H1 (cell line): ENCODE data around the gene P4HB. TPM values are rescaled to one million over a fixed set of nuclear protein-coding genes. Genes with fewer than 3 reads are reported as not detected.
A peak's percentile ranks its signal among the peaks of the same experiment; 100 is the strongest.

Experiments
- CTCF ChIA-PET: fragments of 300-600 bp; sonication (Branson Sonifier 250); formaldehyde crosslinking; loops from one replicate; lab custom pipeline; 2021; ENCODE audit not compliant: partially characterized antibody; lab: Charles Lee
- POLR2A ChIA-PET: fragments of 300-600 bp; sonication (Branson Sonifier 250); formaldehyde crosslinking; loops from one replicate; lab custom pipeline; 2021; ENCODE audit warnings: inconsistent platforms; ENCODE audit not compliant: partially characterized antibody; lab: Charles Lee
- DNase-seq, 2 experiments: peaks; one replicate each; pipeline versions ENCODE4 v3.0.0 to v3.0.0-alpha.2; 2010 to 2022; ENCODE audit warnings: low spot score in 2 of 2, low read depth in 1 of 2, mixed read lengths in 1 of 2
- FAIRE-seq: peaks from 2 replicates; lab custom pipeline; 2011; peaks lifted over from hg19 to GRCh38; lab: Jason Lieb, UNC
- H2AFZ ChIP-seq: 2 replicates; pipeline ENCODE4 v1.8.1; 2012; ENCODE audit warnings: low read length, inconsistent platforms
- H2AK5ac ChIP-seq: 2 replicates; pipeline ENCODE4 v1.6.1; 2013; ENCODE audit warnings: low read depth, low read length
- H2BK120ac ChIP-seq: replicated peaks from 2 replicates; pipeline ENCODE3; 2013; ENCODE audit warnings: low read depth, low read length, inconsistent platforms
- H2BK12ac ChIP-seq: 2 replicates; pipeline ENCODE4 v1.6.1; 2013; ENCODE audit warnings: low read depth, low read length
- H2BK15ac ChIP-seq: 2 replicates; pipeline ENCODE4 v1.6.1; 2013; ENCODE audit warnings: low read length
- H2BK20ac ChIP-seq: 2 replicates; pipeline ENCODE4 v1.6.1; 2013; ENCODE audit warnings: low read length
- H2BK5ac ChIP-seq: 2 replicates; pipeline ENCODE4 v1.6.1; 2013; ENCODE audit warnings: low read depth, low read length
- H3K14ac ChIP-seq: 2 replicates; pipeline ENCODE4 v1.6.1; 2013; ENCODE audit warnings: inconsistent platforms; ENCODE audit not compliant: insufficient read length
- H3K18ac ChIP-seq: 2 replicates; pipeline ENCODE4 v1.6.1; 2013; ENCODE audit warnings: low read length; ENCODE audit errors: extremely low read depth
- H3K23ac ChIP-seq: 2 replicates; pipeline ENCODE4 v1.6.1; 2013; ENCODE audit warnings: inconsistent platforms; ENCODE audit not compliant: insufficient read length
- H3K23me2 ChIP-seq: 2 replicates; pipeline ENCODE4 v1.6.1; 2013; ENCODE audit warnings: low read depth, low read length
- H3K27ac ChIP-seq: 2 replicates; pipeline ENCODE4 v1.6.1; 2011; ENCODE audit warnings: low read depth, low read length, inconsistent platforms
- H3K27me3 ChIP-seq, 4 experiments: replicated peaks in 1 of 4; 1 replicate in 1 of 4; 2 replicates in 3 of 4; pipeline versions ENCODE4 v1.6.1 to v1.8.1; 2011 to 2013; ENCODE audit warnings: low read length in 3 of 4, mild to moderate bottlenecking in 3 of 4, inconsistent platforms in 2 of 4, mixed read lengths in 2 of 4, moderate library complexity in 1 of 4; ENCODE audit not compliant: control insufficient read depth in 3 of 4, insufficient read depth in 3 of 4; ENCODE audit errors: extremely low read depth in 1 of 4
- H3K36me3 ChIP-seq, 4 experiments: 2 replicates each; pipeline versions ENCODE4 v1.6.1 to v1.8.1; 2011 to 2013; ENCODE audit warnings: mild to moderate bottlenecking in 4 of 4, low read length in 3 of 4, moderate library complexity in 2 of 4, control low read depth in 1 of 4, inconsistent platforms in 1 of 4; ENCODE audit not compliant: insufficient read depth in 4 of 4, control insufficient read depth in 2 of 4
- H3K4ac ChIP-seq: replicated peaks from 2 replicates; pipeline ENCODE3; 2013; ENCODE audit warnings: low read length, low read depth, mixed read lengths, inconsistent platforms; ENCODE audit not compliant: insufficient read length
- H3K4me1 ChIP-seq, 4 experiments: replicated peaks in 1 of 4; 1 replicate in 1 of 4; 2 replicates in 3 of 4; pipeline versions ENCODE4 v1.6.1 to v1.8.1; 2011 to 2013; ENCODE audit warnings: low read length in 3 of 4, inconsistent platforms in 2 of 4, mixed read lengths in 1 of 4; ENCODE audit not compliant: insufficient read depth in 4 of 4, control insufficient read depth in 3 of 4
- H3K4me2 ChIP-seq, 2 experiments: 2 replicates each; pipeline versions ENCODE4 v1.6.1 to v1.8.1; 2011 to 2013; ENCODE audit warnings: low read depth in 2 of 2, low read length in 2 of 2, control low read depth in 1 of 2, inconsistent platforms in 1 of 2, mild to moderate bottlenecking in 1 of 2; ENCODE audit not compliant: insufficient read depth in 1 of 2
- H3K4me3 ChIP-seq, 4 experiments: fragments of 200-600, 300-600 bp in 1 of 4; sonication (generic), shearing (Covaris generic), sonication (Bioruptor Twin) in 1 of 4; 2 replicates each; pipeline versions ENCODE4 v1.5.1 to v1.8.1; 2011 to 2016; ENCODE audit warnings: low read length in 4 of 4, low read depth in 3 of 4, control low read depth in 2 of 4, inconsistent platforms in 2 of 4, mild to moderate bottlenecking in 2 of 4, mixed read lengths in 1 of 4, moderate library complexity in 1 of 4; ENCODE audit not compliant: insufficient read depth in 2 of 4; ENCODE audit errors: extremely low read depth in 1 of 4
- H3K56ac ChIP-seq: replicated peaks from 2 replicates; pipeline ENCODE3; 2013; ENCODE audit warnings: low read depth, mild to moderate bottlenecking, mixed read lengths, low read length, inconsistent platforms; ENCODE audit not compliant: insufficient read length
- H3K79me1 ChIP-seq: 2 replicates; pipeline ENCODE4 v1.6.1; 2013; ENCODE audit warnings: low read depth, low read length, control low read depth
- H3K79me2 ChIP-seq, 2 experiments: 2 replicates each; pipeline versions ENCODE4 v1.6.1 to v1.8.1; 2012 to 2013; ENCODE audit warnings: low read length in 2 of 2, mild to moderate bottlenecking in 2 of 2, inconsistent platforms in 1 of 2; ENCODE audit not compliant: insufficient read depth in 2 of 2, control insufficient read depth in 1 of 2
- H3K9ac ChIP-seq, 4 experiments: replicated peaks in 1 of 4; 1 replicate in 1 of 4; 2 replicates in 3 of 4; pipeline versions ENCODE4 v1.6.1 to v1.8.1; 2011 to 2013; ENCODE audit warnings: low read depth in 3 of 4, low read length in 3 of 4, control low read depth in 2 of 4, mild to moderate bottlenecking in 2 of 4, moderate library complexity in 2 of 4, inconsistent platforms in 1 of 4; ENCODE audit errors: extremely low read depth in 1 of 4
- H3K9me3 ChIP-seq, 2 experiments: 2 replicates each; pipeline versions ENCODE4 v1.6.1 to v1.8.1; 2012 to 2013; ENCODE audit warnings: mild to moderate bottlenecking in 2 of 2, moderate library complexity in 2 of 2, control low read depth in 1 of 2, inconsistent platforms in 1 of 2, low read depth in 1 of 2, low read length in 1 of 2, mixed read lengths in 1 of 2; ENCODE audit not compliant: insufficient read depth in 2 of 2
- H4K20me1 ChIP-seq, 2 experiments: replicated peaks in 1 of 2; 2 replicates each; pipeline versions ENCODE3 to v1.8.1; 2011 to 2013; ENCODE audit warnings: inconsistent platforms in 2 of 2, low read length in 2 of 2, mild to moderate bottlenecking in 1 of 2; ENCODE audit not compliant: insufficient read depth in 2 of 2, control insufficient read depth in 1 of 2
- H4K5ac ChIP-seq: 2 replicates; pipeline ENCODE4 v1.6.1; 2013; ENCODE audit warnings: low read length, low read depth, mixed read lengths, inconsistent platforms; ENCODE audit not compliant: insufficient read length
- H4K8ac ChIP-seq: 2 replicates; pipeline ENCODE4 v1.8.0; 2013; ENCODE audit warnings: mild to moderate bottlenecking, moderate library complexity, low read length, inconsistent platforms; ENCODE audit not compliant: insufficient read depth; ENCODE audit errors: extremely low read depth
- H4K91ac ChIP-seq: replicated peaks from 2 replicates; pipeline ENCODE3; 2013; ENCODE audit warnings: low read length, mixed read lengths, inconsistent platforms; ENCODE audit not compliant: insufficient read length
- BRCA1 ChIP-seq: IDR thresholded peaks from 2 replicates; pipeline ENCODE4 v1.6.1; 2012; ENCODE audit warnings: low read depth, low read length, improper control_type of control experiment
- CREB1 ChIP-seq: IDR thresholded peaks from 2 replicates; pipeline ENCODE4 v1.6.1; 2012; ENCODE audit warnings: inconsistent platforms
- CTBP2 ChIP-seq: IDR thresholded peaks from 2 replicates; pipeline ENCODE4 v1.7.0; 2011; ENCODE audit warnings: borderline replicate concordance, mild to moderate bottlenecking, moderate library complexity, mixed read lengths, low read length; ENCODE audit not compliant: insufficient read depth, insufficient read length
- GABPA ChIP-seq: IDR thresholded peaks from 2 replicates; pipeline ENCODE4 v1.6.1; 2011; ENCODE audit warnings: mild to moderate bottlenecking, low read length, moderate library complexity, borderline replicate concordance; ENCODE audit not compliant: insufficient read depth
- HDAC2 ChIP-seq, 2 experiments: fragments of 300-600 bp in 1 of 2; sonication (generic) in 1 of 2; IDR thresholded peaks; 2 replicates each; pipeline ENCODE4 v1.6.1; 2011 to 2012; ENCODE audit warnings: low read depth in 2 of 2, low read length in 2 of 2, mild to moderate bottlenecking in 2 of 2, moderate library complexity in 2 of 2, borderline replicate concordance in 1 of 2, inconsistent platforms in 1 of 2
- POU5F1 ChIP-seq: IDR thresholded peaks from 2 replicates; pipeline ENCODE4 v1.6.1; 2011; ENCODE audit warnings: low read depth, mild to moderate bottlenecking, low read length, moderate library complexity
- RFX5 ChIP-seq: IDR thresholded peaks from 2 replicates; pipeline ENCODE4 v1.6.1; 2011; ENCODE audit warnings: low read depth, low read length, improper control_type of control experiment, borderline replicate concordance
- RXRA ChIP-seq: IDR thresholded peaks from 2 replicates; pipeline ENCODE4 v1.6.1; 2011; ENCODE audit warnings: low read depth, mild to moderate bottlenecking, low read length, moderate library complexity; ENCODE audit not compliant: insufficient read depth
- TAF7 ChIP-seq: optimal IDR thresholded peaks from 2 replicates; pipeline ENCODE3; 2011; ENCODE audit warnings: low read depth, mild to moderate bottlenecking, inconsistent platforms, low read length, moderate library complexity, borderline replicate concordance
- YY1 ChIP-seq: IDR thresholded peaks from 2 replicates; pipeline ENCODE4 v1.6.1; 2011; ENCODE audit warnings: low read depth, mild to moderate bottlenecking, low read length
- WGBS, 2 experiments: shearing (Covaris generic) in 1 of 2; methylation state at CpG; one replicate each; pipeline versions ENCODE4 v1.1.6 to v1.1.7; 2013 to 2015; ENCODE audit warnings: low lambda C conversion rate in 2 of 2, mixed read lengths in 2 of 2, inconsistent platforms in 1 of 2, low coverage in 1 of 2, missing lambda C conversion rate in 1 of 2; ENCODE audit not compliant: insufficient replicate concordance in 2 of 2, insufficient coverage in 1 of 2, insufficient read length in 1 of 2; ENCODE audit errors: extremely low coverage in 1 of 2, missing lambda C conversion rate in 1 of 2; 5-methylcytosine and 5-hydroxymethylcytosine counted together
- polyA plus RNA-seq, 7 experiments: library from polyadenylated mRNA; depleted of rRNA in 3 of 7; stranded (reverse) in 5 of 7; unstranded in 2 of 7; fragments of >200 nt in 5 of 7; fragments of 200-250 nt in 2 of 7; gene quantifications; 1 replicate in 5 of 7; 2 replicates in 1 of 7; 4 replicates in 1 of 7; pipeline versions ENCODE4 v1.2.1 to v1.2.3, GENCODE V29; 2011 to 2013; ENCODE audit warnings: missing spikeins in 2 of 7, mixed read lengths in 2 of 7
- total RNA-seq: library from RNA; stranded (reverse); fragmentation: NEBNext Ultra II Directional; extraction: Animal tissue kit (Norgen Biotek cat#: 25700); gene quantifications from 2 replicates; pipeline ENCODE4 v1.2.1, GENCODE V29; 2021

The P4HB gene
- total and polyA plus RNA-seq, 2 of the 8 experiments (the other 6 are each of a cell fraction or from before 2014, with no cell fraction given): 41.4 to 379 TPM

DNA sequence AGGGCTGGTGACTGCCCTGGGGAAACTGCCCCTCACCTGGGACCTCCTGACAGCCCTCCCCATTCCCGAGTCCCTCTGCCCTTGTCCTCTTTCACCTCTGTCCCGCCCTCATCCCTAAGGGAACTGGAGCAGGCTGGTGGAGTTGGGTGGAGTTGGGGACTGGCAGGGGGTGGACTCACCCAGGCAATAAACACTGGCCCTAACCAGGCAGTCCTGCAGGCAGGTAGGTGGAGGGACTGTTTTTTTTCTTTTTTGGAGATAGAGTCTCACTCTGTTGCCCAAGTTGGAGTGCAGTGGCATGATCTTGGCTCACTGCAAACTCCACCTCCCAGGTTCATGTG, 44.7 kb downstream of the P4HB start:
- H3K79me2 ChIP-seq: no peaks in the 10 kb centered on the region
- ChIA-PET CTCF (interaction anchor here (0.6 to 1.4 kb wide), 6 partner anchors 10 to 214 kb away, joined by 3 to 4 read pairs (median 3); no protein-coding TSS in a partner anchor), POLR2A (interaction anchor here (0.6 to 1.8 kb wide), 8 partner anchors 8 to 28 kb away, joined by 3 to 5 read pairs (median 4); partner anchors contain the start of genes MCRIP1 and PPP1R27)
- 0 out of 2 replicates have a peak overlapping the region, but pooled peaks have one; percentile 9 for H4K8ac ChIP-seq
- DNase-seq: no peak
- H3K79me1 ChIP-seq: no peaks in the 10 kb centered on the region
- no peak for FAIRE-seq
- H3K4ac ChIP-seq: no peak overlapping the region
- no peak overlapping the region for H3K4me2 ChIP-seq
- no peaks in the 10 kb centered on the region for H3K27me3 ChIP-seq
- H2AK5ac ChIP-seq: no peak overlapping the region
- H3K36me3 ChIP-seq: no peaks in the 10 kb centered on the region
- no peak overlapping the region for H2BK20ac ChIP-seq
- H3K23me2 ChIP-seq: no peaks in the 10 kb centered on the region
- H3K27ac ChIP-seq: no peak overlapping the region
- H3K9ac ChIP-seq: no peak overlapping the region
- H3K4me3 ChIP-seq: no peak overlapping the region
- 83% methylated on average over 2 of the region's 2 CpGs; no CpG with 5 or more reads in 1 of the 2 experiments for WGBS, 2 experiments
- no peak overlapping the region for H4K5ac ChIP-seq
- peaks cover 0 to 2% of the 10 kb centered on the region in 2 experiments for H4K20me1 ChIP-seq
- no peak overlapping the region for H2BK15ac ChIP-seq
- H3K18ac ChIP-seq: peak overlapping the region; percentile 71; the same call in 1 of the 2 replicates
- TF ChIP-seq BRCA1 (no peak), CREB1 (no peak), RXRA (no peak), TAF7 (no peak), YY1 (no peak), HDAC2 (IDR thresholded peaks at IDR 0.05; ENCODE audit: borderline replicate concordance in 1 of 2, low read depth in 2 of 2, low read length in 2 of 2) (no peak), GABPA (no peak), CTBP2 (no peak), RFX5 (no peak), POU5F1 (no peak)
- H3K4me1 ChIP-seq: peaks cover 0 to 7% (median 3%) of the 10 kb centered on the region in 4 experiments; a peak in 4 of 7 replicates
- H2BK120ac ChIP-seq: no peak overlapping the region
- H2BK12ac ChIP-seq: no peak overlapping the region
- no peak overlapping the region for H4K91ac ChIP-seq
- no peak overlapping the region for H3K23ac ChIP-seq
- no peaks in the 10 kb centered on the region for H3K9me3 ChIP-seq
- no peak overlapping the region for H2BK5ac ChIP-seq
- no peak overlapping the region for H3K56ac ChIP-seq
- no peak overlapping the region for H2AFZ ChIP-seq
- no peak overlapping the region for H3K14ac ChIP-seq
